ENCODE measurements around the gene ZNF486. TPM values are rescaled to one million over a fixed set of nuclear protein-coding genes. Genes with fewer than 3 reads are reported as not detected.
"Not testable (repeated sequence)": the region's sequence is repeated elsewhere in the genome, so short reads cannot be mapped to it uniquely, and the experiment has no call there.

Gene ZNF486
- 4.2 TPM for total RNA-seq

GRCh38 chr19:20167020-20167644 is at the start of gene ZNF486:
Gene ZNF486 (plus strand): TSS chr19:20167214. CDS start chr19:20167331, 117 bp downstream.
- Histone ChIP-seq H3K36me3 (peaks cover 0 to 10% of the 10 kb centered on the region in 2 donors), H3K27me3 (no peaks in the 10 kb centered on the region), H3K27ac (peak within 1 kb of the TSS; percentile 81), H3K4me3 (peak within 1 kb of the TSS; percentile 84 to 86), H3K4me1 (peaks cover 25% of the 10 kb centered on the region), H3K9me3 (no peaks in the 10 kb centered on the region)
- intact Hi-C loops (cut with DNase I) = no loop called here
- peak; percentile 87 to 89 for TF ChIP-seq POLR2AphosphoS5 (IDR thresholded peaks at IDR 0.05; ENCODE audit: insufficient read depth in 1 of 2, low read depth in 1 of 2)
- TF ChIP-seq POLR2A (IDR thresholded peaks at IDR 0.05) = no peak
- TF ChIP-seq CTCF (IDR thresholded peaks at IDR 0.05) = no peak
- DNase-seq (ENCODE audit: extremely low spot score in 2 of 2) = peak; percentile 96 to 97

- H3K4me1 ChIP-seq; H3K27me3 ChIP-seq; DNase-seq (ENCODE audit: extremely low spot score in 2 of 2); intact Hi-C loops (cut with DNase I); H3K27ac ChIP-seq; H3K4me3 ChIP-seq: not testable (repeated sequence)
- H3K36me3 ChIP-seq = peaks cover 0 to 64% of the 10 kb centered on the region in 2 donors
- peaks cover 60% of the 10 kb centered on the region for H3K9me3 ChIP-seq
Observed at GRCh38 chr19:20118064-20118839, 48.8 kb upstream of the ZNF486 start.

- H3K9me3 ChIP-seq = peaks cover 25% of the 10 kb centered on the region
- H3K4me1 ChIP-seq = no peaks in the 10 kb centered on the region
- H3K4me3 ChIP-seq = no peak overlapping the region
- no peak for TF ChIP-seq POLR2A (IDR thresholded peaks at IDR 0.05)
- no peak for TF ChIP-seq CTCF (IDR thresholded peaks at IDR 0.05)
- no peak for TF ChIP-seq POLR2AphosphoS5 (IDR thresholded peaks at IDR 0.05; ENCODE audit: insufficient read depth in 1 of 2, low read depth in 1 of 2)
- peaks cover 0 to 30% of the 10 kb centered on the region in 2 donors for H3K36me3 ChIP-seq
- no peak overlapping the region for H3K27ac ChIP-seq
- intact Hi-C loops (cut with DNase I) = no loop called here
- no peaks in the 10 kb centered on the region for H3K27me3 ChIP-seq
- DNase-seq (ENCODE audit: extremely low spot score in 2 of 2) = no peak
Observed at GRCh38 chr19:20124879-20125278, 42.1 kb upstream of the ZNF486 start.

GRCh38 chr19:20132933-20133332 is 34.1 kb upstream of the ZNF486 start:
- H3K9me3 ChIP-seq; H3K4me1 ChIP-seq; H3K27ac ChIP-seq; intact Hi-C loops (cut with DNase I); H3K27me3 ChIP-seq; DNase-seq (ENCODE audit: extremely low spot score in 2 of 2); H3K4me3 ChIP-seq; H3K36me3 ChIP-seq: not testable (repeated sequence)

- H3K27ac ChIP-seq; H3K36me3 ChIP-seq; H3K27me3 ChIP-seq; H3K4me1 ChIP-seq; H3K4me3 ChIP-seq; intact Hi-C loops (cut with DNase I); H3K9me3 ChIP-seq; DNase-seq (ENCODE audit: extremely low spot score in 2 of 2): not testable (repeated sequence)
Observed at GRCh38 chr19:20137714-20138113, 29.3 kb upstream of the ZNF486 start.

GRCh38 chr19:20151617-20152145 is 15.3 kb upstream of the ZNF486 start:
- Histone ChIP-seq H3K4me1 (no peaks in the 10 kb centered on the region), H3K9me3 (no peaks in the 10 kb centered on the region), H3K4me3 (no peak overlapping the region), H3K36me3 (no peaks in the 10 kb centered on the region), H3K27ac (no peak overlapping the region), H3K27me3 (no peaks in the 10 kb centered on the region)
- intact Hi-C loops (cut with DNase I) = no loop called here
- no peak for DNase-seq (ENCODE audit: extremely low spot score in 2 of 2)
- TF ChIP-seq CTCF (IDR thresholded peaks at IDR 0.05) (no peak), POLR2A (IDR thresholded peaks at IDR 0.05) (no peak), POLR2AphosphoS5 (IDR thresholded peaks at IDR 0.05; ENCODE audit: insufficient read depth in 1 of 2, low read depth in 1 of 2) (no peak)
